Uterus (tissue), 4 donors: ENCODE results near the gene EIF4B. TPM values are rescaled to one million over a fixed set of nuclear protein-coding genes. Genes with fewer than 3 reads are reported as not detected.

ENCODE experiments used
- DNase-seq, 2 donors: peaks; one replicate each; pipeline ENCODE4 v3.0.0-alpha.2; 2019 to 2020
- H3K27ac ChIP-seq, 2 donors: fragments of 200-600 bp; sonication (generic); 1 replicate in 1 of 2; 2 replicates in 1 of 2; pipeline ENCODE4 v1.5.1; 2016 to 2018
- H3K27me3 ChIP-seq, 2 donors: fragments of 200-600 bp; sonication (generic); one replicate each; pipeline ENCODE4 v1.5.1; 2018 to 2019; ENCODE audit warnings: control low read depth in 1 of 2
- H3K36me3 ChIP-seq, 2 donors: fragments of 200-600 bp; sonication (generic); one replicate each; pipeline ENCODE4 v1.5.1; 2019; ENCODE audit warnings: control low read depth in 1 of 2
- H3K4me1 ChIP-seq, 2 donors: fragments of 200-600 bp; sonication (generic); one replicate each; pipeline ENCODE4 v1.5.1; 2018 to 2019; ENCODE audit warnings: control low read depth in 1 of 2
- H3K4me3 ChIP-seq, 2 donors: fragments of 200-600 bp; sonication (generic); 1 replicate in 1 of 2; 2 replicates in 1 of 2; pipeline ENCODE4 v1.5.1; 2018 to 2019; ENCODE audit warnings: mild to moderate bottlenecking in 1 of 2
- H3K9me3 ChIP-seq, 2 donors: fragments of 200-600 bp; sonication (generic); one replicate each; pipeline ENCODE4 v1.5.1; 2019; ENCODE audit warnings: control low read depth in 1 of 2
- POLR2A ChIP-seq, 2 donors: fragments of 450-650 bp; IDR thresholded peaks; one replicate each; pipeline ENCODE4 v1.6.1; 2016; ENCODE audit warnings: antibody characterized with exemption in 2 of 2, mild to moderate bottlenecking in 1 of 2, moderate library complexity in 1 of 2
- intact Hi-C: fragments of 100-400 bp; cut with DNase I; formaldehyde crosslinking; loops from one replicate; pipeline ENCODE4 v1.15.1; 2023; ENCODE audit warnings: low total_unique reads
- total RNA-seq, 4 donors: library from RNA; depleted of rRNA in 3 of 4; stranded (reverse); fragments of >200 nt in 3 of 4; gene quantifications; one replicate each; pipeline versions ENCODE4 v1.1.0 to v1.2.4, GENCODE V29; 2014 to 2023
- TF ChIP-seq, protein P1 (sequence below), 4 experiments: fragments of 200-600 bp in 2 of 4; fragments of 450-650 bp in 2 of 4; sonication (generic) in 2 of 4; IDR thresholded peaks; one replicate each; pipeline ENCODE4 v1.5.1; 2016 to 2019; ENCODE audit warnings: antibody characterized with exemption in 4 of 4, mild to moderate bottlenecking in 2 of 4, moderate library complexity in 1 of 4
- donor health status: DM: yes; HTN: yes; CAD: no.

The EIF4B gene, protein sequence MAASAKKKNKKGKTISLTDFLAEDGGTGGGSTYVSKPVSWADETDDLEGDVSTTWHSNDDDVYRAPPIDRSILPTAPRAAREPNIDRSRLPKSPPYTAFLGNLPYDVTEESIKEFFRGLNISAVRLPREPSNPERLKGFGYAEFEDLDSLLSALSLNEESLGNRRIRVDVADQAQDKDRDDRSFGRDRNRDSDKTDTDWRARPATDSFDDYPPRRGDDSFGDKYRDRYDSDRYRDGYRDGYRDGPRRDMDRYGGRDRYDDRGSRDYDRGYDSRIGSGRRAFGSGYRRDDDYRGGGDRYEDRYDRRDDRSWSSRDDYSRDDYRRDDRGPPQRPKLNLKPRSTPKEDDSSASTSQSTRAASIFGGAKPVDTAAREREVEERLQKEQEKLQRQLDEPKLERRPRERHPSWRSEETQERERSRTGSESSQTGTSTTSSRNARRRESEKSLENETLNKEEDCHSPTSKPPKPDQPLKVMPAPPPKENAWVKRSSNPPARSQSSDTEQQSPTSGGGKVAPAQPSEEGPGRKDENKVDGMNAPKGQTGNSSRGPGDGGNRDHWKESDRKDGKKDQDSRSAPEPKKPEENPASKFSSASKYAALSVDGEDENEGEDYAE
- 1,000 to 10,000 TPM in 1 of 4 donors, 100 to 1,000 TPM in 3; 388 to 1,076 (median 585) TPM for total RNA-seq

DNA sequence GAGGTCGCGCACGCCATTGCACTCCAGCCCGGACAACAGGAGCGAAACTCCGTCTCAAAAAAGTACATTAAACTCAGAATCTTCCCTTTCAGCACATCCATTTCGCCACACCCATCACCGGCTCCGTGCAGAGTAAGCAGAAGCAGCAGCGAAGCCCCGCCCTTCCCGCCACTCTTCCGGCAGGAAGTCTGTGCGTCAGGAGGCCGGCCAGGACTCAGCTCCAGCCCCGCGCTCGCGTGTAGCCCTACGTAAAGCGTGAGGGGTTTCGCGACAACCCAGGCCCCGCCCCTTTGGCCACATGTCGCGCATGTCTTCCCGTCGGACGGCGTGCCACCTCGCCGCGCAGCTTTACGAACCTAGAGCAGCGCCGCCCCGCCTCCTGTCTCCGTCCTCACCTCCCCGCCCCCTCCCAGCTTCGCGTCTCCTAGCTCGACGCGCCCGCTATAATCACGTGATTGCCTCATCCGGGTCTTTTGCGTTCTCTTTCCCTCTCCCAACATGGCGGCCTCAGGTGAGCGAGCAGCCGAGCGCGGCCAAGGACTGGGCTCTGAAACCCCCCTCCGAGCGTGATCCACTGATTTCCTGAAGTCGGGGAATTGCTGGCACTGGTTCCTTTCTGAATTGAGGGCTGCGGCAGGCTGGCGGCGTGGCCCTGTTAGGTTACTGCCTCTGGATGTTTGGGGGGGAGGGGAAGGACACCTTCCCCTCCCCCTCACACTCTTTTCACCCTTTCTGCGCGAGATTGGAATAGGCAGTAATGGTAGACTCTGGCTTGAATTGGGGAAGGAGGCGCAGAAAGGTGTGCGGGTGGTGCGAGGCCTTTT lies at the start of gene EIF4B:
Gene EIF4B, plus strand, starts transcription at position 471 of the 824 bp plus-strand sequence. Its CDS starts 28 bp downstream, at position 499.
- Histone ChIP-seq H3K4me1 (peaks cover 9 to 15% of the 10 kb centered on the region in 2 donors), H3K9me3 (no peaks in the 10 kb centered on the region), H3K36me3 (no peaks in the 10 kb centered on the region), H3K4me3 (peak within 1 kb of the TSS; percentile 60 to 97), H3K27me3 (no peaks in the 10 kb centered on the region), H3K27ac (peak within 1 kb of the TSS; percentile 85 to 95)
- DNase-seq = peak; percentile 100
- intact Hi-C loops = no loop called here
- TF ChIP-seq POLR2A (IDR thresholded peaks at IDR 0.05) = peak in 1 of 2 donors; percentile 65
- TF ChIP-seq, protein P1, sequence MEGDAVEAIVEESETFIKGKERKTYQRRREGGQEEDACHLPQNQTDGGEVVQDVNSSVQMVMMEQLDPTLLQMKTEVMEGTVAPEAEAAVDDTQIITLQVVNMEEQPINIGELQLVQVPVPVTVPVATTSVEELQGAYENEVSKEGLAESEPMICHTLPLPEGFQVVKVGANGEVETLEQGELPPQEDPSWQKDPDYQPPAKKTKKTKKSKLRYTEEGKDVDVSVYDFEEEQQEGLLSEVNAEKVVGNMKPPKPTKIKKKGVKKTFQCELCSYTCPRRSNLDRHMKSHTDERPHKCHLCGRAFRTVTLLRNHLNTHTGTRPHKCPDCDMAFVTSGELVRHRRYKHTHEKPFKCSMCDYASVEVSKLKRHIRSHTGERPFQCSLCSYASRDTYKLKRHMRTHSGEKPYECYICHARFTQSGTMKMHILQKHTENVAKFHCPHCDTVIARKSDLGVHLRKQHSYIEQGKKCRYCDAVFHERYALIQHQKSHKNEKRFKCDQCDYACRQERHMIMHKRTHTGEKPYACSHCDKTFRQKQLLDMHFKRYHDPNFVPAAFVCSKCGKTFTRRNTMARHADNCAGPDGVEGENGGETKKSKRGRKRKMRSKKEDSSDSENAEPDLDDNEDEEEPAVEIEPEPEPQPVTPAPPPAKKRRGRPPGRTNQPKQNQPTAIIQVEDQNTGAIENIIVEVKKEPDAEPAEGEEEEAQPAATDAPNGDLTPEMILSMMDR (IDR thresholded peaks at IDR 0.05) = no peak

DNA sequence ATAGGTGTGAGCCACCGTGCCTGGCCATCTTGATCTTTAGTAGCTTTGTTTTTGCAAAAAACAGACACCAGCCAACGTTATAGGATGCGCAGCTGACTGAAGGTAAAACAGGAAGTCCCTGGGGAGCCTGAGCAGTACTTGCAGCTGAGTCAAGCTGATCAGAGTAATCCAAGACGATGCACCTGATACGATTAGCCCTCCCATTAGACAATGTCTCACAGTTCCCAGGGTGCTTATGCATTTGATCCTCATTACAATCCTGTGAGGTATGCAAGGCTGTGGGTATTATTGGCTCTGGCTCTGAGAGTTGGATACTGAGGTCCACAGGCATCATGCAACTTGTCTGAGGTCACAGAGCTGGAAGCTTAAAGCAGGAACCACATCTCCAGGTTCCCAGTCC lies 49.3 kb upstream of the EIF4B start:
- Histone ChIP-seq H3K4me3 (no peak overlapping the region), H3K27me3 (no peaks in the 10 kb centered on the region), H3K27ac (no peak overlapping the region), H3K36me3 (no peaks in the 10 kb centered on the region), H3K4me1 (no peaks in the 10 kb centered on the region), H3K9me3 (no peaks in the 10 kb centered on the region)
- DNase-seq = no peak
- intact Hi-C loops = no loop called here
- TF ChIP-seq, protein P1 (IDR thresholded peaks at IDR 0.05) = no peak
- TF ChIP-seq POLR2A (IDR thresholded peaks at IDR 0.05) = no peak

DNA sequence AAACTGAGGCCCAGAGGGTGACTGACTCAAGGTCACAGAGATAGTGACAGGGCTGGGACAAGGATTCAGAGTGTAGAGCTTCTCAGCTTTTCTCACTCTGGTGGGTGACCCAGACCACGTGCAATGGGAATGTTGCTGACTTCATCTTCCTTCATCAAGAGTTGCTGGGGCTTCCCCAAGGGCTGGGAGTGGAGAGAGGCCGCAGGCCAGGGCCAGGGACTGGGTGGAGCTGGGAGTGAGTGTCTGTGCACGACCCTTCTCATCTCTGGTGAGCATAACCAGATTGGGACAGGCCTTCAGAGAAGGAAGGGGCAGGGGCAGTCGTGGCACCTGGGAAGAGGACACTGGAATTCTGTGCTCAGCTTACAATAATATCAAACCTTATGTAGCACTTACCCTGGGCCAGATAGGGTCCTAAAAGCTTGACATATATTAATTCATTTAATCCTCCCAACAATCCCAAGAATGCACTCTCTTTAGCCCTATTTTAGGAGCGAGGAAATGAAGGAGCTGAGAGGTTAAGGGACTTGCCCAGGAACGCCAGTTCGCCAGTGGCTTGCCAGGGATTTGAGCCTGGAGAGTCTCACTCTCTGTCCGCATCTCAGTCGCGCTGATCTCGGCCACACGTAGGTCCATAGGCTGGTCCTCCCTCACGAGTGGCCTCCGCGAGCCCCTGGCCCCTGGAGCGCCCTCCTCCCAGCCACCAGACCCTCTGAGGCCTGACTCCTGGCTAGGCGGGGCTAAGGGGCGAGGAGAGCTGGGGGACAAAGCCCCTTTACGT lies 41.5 kb upstream of the EIF4B start:
- Histone ChIP-seq H3K9me3 (no peaks in the 10 kb centered on the region), H3K4me3 (peak overlapping the region; percentile 5 to 18), H3K27me3 (no peaks in the 10 kb centered on the region), H3K27ac (peak overlapping the region; percentile 49 to 63), H3K4me1 (no peaks in the 10 kb centered on the region), H3K36me3 (no peaks in the 10 kb centered on the region)
- TF ChIP-seq, protein P1 (IDR thresholded peaks at IDR 0.05) = no peak
- no peak for DNase-seq
- intact Hi-C loops = no loop called here

DNA sequence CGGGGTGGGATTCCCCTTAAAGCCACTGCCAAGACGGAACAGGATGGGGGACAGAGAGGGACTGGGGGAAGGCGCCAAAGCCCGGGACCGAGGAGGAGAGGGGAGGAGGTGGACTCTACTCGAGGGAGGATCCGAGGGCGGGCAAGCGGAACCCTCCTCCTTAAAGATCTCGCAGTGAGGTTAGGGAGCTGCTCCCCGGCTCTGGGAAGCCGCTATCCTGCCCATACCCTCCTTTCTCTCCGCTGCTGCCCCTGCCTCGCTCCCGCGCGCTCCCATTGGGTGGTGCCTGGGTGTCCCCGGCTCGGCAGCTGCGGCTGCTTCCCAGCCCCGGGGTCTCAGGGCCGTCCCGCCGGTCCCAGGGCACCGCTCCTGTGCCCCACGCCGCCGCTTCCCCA lies 40.9 kb upstream of the EIF4B start:
- Histone ChIP-seq H3K9me3 (no peaks in the 10 kb centered on the region), H3K36me3 (no peaks in the 10 kb centered on the region), H3K27me3 (no peaks in the 10 kb centered on the region), H3K4me3 (peak overlapping the region; percentile 5 to 18), H3K27ac (peak overlapping the region; percentile 49 to 63), H3K4me1 (no peaks in the 10 kb centered on the region)
- DNase-seq = peak in 1 of 2 donors; percentile 23
- intact Hi-C loops = no loop called here
- TF ChIP-seq, protein P1 (IDR thresholded peaks at IDR 0.05) = no peak
- TF ChIP-seq POLR2A (IDR thresholded peaks at IDR 0.05) = no peak
